Testis (tissue), 2 donors: ENCODE measurements around the gene TRIM43.
"Not testable (repeated sequence)": the region's sequence is repeated elsewhere in the genome, so short reads cannot be mapped to it uniquely, and the experiment has no call there.

ENCODE experiments used
- CTCF ChIP-seq, 3 experiments: fragments of 450-650 bp in 2 of 3; fragments of 200-600 bp in 1 of 3; sonication (generic) in 1 of 3; IDR thresholded peaks; one replicate each; pipeline ENCODE4 v1.5.1; 2016 to 2019; ENCODE audit warnings: antibody characterized with exemption in 3 of 3, mild to moderate bottlenecking in 2 of 3, moderate library complexity in 1 of 3
- POLR2A ChIP-seq: fragments of 450-650 bp; IDR thresholded peaks from one replicate; pipeline ENCODE4 v1.6.1; 2017; ENCODE audit warnings: antibody characterized with exemption, mild to moderate bottlenecking, moderate library complexity

- TF ChIP-seq CTCF (IDR thresholded peaks at IDR 0.05); POLR2A: not testable (repeated sequence)
These were observed 53.5 kb downstream of the TRIM43 start for GRCh38 chr2:95645312-95645711.
